HG02970 (cell line): Measurements from ENCODE around the gene FAIM.
"Not testable (repeated sequence)": the region's sequence is repeated elsewhere in the genome, so short reads cannot be mapped to it uniquely, and the experiment has no call there.

ENCODE experiments used
- ATAC-seq: cut with Tn5 transposase; IDR thresholded peaks from one replicate; pipeline ENCODE4 v1.9.1; 2021; ENCODE audit warnings: mild to moderate bottlenecking, moderate library complexity, moderate number of reproducible peaks; ENCODE audit not compliant: unreplicated experiment, low FRiP score

The FAIM gene

GRCh38 chr3:138675393-138675792 lies 66.8 kb downstream of the FAIM start:
- no peak for ATAC-seq

GRCh38 chr3:138678086-138678485 lies 69.5 kb downstream of the FAIM start:
- no peak for ATAC-seq

- no peak for ATAC-seq
Measured at GRCh38 chr3:138678874-138679392, 70.4 kb downstream of the FAIM start.

- not testable (repeated sequence) for ATAC-seq
Measured at GRCh38 chr3:138680974-138681373, 72.4 kb downstream of the FAIM start.

GRCh38 chr3:138681463-138682220 lies 73.1 kb downstream of the FAIM start:
- no peak for ATAC-seq

- ATAC-seq = no peak
Measured at GRCh38 chr3:138682648-138683047, 74.1 kb downstream of the FAIM start.
